Measurements from ENCODE around the gene RPUSD3.

GRCh38 chr3:9815986-9816385 lies 27.8 kb downstream of the RPUSD3 start:
- TF ChIP-seq CTCF (conservative IDR thresholded peaks at IDR 0.05), result no peak
- no peak for TF ChIP-seq EZH2 (IDR thresholded peaks at IDR 0.05; ENCODE audit: low read depth)
